Measurements from ENCODE around the gene SRGAP1. TPM values are rescaled to one million over a fixed set of nuclear protein-coding genes. Genes with fewer than 3 reads are reported as not detected.
"Not testable (repeated sequence)": the region's sequence is repeated elsewhere in the genome, so short reads cannot be mapped to it uniquely, and the experiment has no call there.

SRGAP1 gene
- total RNA-seq, 2 donors from 2014 or later, result 0.06 to 0.29 TPM

DNA sequence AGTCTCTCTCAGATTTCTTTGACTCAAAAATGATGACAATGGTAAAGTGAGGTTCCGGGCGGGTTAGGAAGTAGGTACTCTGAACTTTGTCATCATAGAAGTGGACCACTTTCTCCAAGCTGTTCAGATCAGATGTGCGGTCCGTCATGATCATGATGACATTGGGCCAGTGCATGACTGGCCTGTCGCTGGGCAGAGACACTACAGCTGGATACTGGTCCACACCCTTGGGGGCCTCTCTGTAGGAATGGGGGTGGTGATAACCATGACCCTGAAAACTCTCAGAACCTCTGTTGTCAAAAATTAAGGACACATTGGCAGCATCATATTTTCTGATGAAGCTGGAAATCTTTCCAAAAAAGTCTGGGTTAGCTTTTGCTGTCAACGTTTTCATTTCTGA is 349.4 kb downstream of the SRGAP1 start:
- Mint-ChIP-seq H3K9me3 (no peaks in the 10 kb centered on the region), H3K4me1 (no peaks in the 10 kb centered on the region), H3K36me3 (ENCODE audit: low read depth) (peaks cover 40% of the 10 kb centered on the region), H3K4me3 (no peak overlapping the region), H3K27me3 (no peaks in the 10 kb centered on the region), H3K27ac (peak overlapping the region; percentile 30)
- no peak for ATAC-seq (replicated peaks)

DNA sequence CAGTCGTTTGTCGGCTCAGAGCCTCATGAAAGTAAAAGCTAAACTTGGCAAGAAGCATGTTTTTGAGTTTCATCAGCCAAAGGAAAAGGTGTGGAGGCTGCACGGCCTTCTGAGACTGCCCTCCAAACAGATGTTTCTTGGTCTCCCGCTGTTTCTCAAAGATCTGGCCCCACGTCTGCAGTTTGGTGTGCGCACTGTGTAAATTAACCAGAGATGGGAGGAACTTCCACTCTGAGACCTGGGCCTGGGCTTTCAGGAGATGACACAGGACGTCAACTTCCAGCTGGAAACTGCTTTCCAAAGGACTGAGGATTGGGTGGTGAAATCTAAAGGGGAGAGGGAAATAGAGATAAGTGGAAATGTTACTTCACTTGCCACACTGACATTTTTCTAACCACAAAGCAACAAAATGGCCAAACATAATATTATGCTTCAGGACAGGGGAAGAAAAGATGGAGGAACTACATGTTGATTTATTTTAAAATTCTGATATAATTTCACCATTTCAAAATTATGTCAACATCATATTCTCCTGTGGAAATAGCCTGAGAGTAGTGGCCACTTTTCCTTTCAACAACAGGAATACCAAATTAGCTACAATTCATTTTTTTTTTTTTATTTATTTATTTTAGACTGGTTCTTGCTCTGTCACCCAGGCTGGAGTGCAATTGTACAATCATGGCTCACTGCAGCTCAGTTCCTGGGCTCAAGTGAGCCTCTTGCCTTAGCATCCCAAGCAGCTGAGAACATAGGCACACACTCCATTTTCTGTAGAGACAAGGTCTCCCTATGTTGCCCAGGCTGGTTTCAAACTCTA is 350.0 kb downstream of the SRGAP1 start:
- H3K27me3 Mint-ChIP-seq, result no peaks in the 10 kb centered on the region
- H3K27ac Mint-ChIP-seq, result no peak overlapping the region
- no peaks in the 10 kb centered on the region for H3K9me3 Mint-ChIP-seq
- no peak for ATAC-seq (replicated peaks)
- no peak overlapping the region for H3K4me3 Mint-ChIP-seq
- H3K36me3 Mint-ChIP-seq (ENCODE audit: low read depth), result peaks cover 40% of the 10 kb centered on the region
- H3K4me1 Mint-ChIP-seq, result no peaks in the 10 kb centered on the region

DNA sequence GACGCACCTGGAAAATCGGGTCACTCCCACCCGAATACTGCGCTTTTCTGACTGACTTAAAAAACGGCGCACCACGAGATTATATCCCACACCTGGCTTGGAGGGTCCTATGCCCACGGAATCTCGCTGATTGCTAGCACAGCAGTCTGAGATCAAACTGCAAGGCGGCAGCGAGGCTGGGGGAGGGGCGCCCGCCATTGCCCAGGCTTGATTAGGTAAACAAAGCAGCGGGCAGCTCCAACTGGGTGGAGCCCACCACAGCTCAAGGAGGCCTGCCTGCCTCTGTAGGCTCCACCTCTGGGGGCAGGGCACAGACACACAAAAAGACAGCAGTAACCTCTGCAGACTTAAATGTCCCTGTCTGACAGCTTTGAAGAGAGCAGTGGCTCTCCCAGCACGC is 351.3 kb downstream of the SRGAP1 start:
- H3K36me3 Mint-ChIP-seq (ENCODE audit: low read depth), result peaks cover 40% of the 10 kb centered on the region
- H3K27me3 Mint-ChIP-seq; ATAC-seq (replicated peaks); H3K4me1 Mint-ChIP-seq; H3K9me3 Mint-ChIP-seq; H3K27ac Mint-ChIP-seq; H3K4me3 Mint-ChIP-seq: not testable (repeated sequence)

DNA sequence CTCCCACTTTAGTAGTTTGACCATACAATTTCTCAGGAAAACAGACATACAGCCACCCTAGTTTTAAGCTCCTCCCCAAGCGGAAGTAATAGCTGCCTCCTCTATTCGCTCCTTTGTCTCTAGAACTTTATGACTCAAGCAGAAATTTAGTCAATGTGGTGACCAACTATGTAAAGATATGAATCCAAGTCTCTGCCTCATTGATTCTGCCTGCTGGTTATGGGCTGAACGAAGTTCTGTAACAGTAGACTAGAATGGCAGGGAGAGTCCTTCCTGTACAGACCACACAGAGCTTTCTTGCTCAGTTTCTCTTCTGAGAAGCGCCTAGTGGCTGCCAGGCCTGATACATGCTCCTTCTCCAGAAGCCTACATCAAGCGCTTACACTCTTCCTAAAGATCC is 358.5 kb downstream of the SRGAP1 start:
- peaks cover 26% of the 10 kb centered on the region for H3K36me3 Mint-ChIP-seq (ENCODE audit: low read depth)
- no peaks in the 10 kb centered on the region for H3K9me3 Mint-ChIP-seq
- H3K27ac Mint-ChIP-seq, result no peak overlapping the region
- H3K4me1 Mint-ChIP-seq, result no peaks in the 10 kb centered on the region
- ATAC-seq (replicated peaks), result peak; percentile 63
- H3K4me3 Mint-ChIP-seq, result no peak overlapping the region
- no peaks in the 10 kb centered on the region for H3K27me3 Mint-ChIP-seq

DNA sequence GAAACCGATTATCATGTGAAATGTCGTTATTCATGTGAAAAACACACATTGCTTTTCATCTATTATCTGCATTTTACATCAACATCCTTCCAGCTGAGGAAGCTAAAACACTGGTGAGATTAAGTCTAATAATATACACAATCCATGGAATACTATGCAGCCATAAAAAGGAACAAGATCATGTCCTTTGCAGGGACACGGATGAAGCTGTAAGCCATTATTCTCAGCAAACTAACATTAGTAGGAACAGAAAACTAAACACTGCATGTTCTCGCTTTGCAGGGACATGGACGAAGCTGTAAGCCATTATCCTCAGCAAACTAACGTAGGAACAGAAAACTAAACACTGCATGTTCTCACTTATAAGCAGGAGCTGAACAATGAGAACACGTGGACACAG is 359.3 kb downstream of the SRGAP1 start:
- no peak for ATAC-seq (replicated peaks)
- peaks cover 26% of the 10 kb centered on the region for H3K36me3 Mint-ChIP-seq (ENCODE audit: low read depth)
- H3K9me3 Mint-ChIP-seq, result no peaks in the 10 kb centered on the region
- no peaks in the 10 kb centered on the region for H3K4me1 Mint-ChIP-seq
- H3K27me3 Mint-ChIP-seq, result no peaks in the 10 kb centered on the region
- no peak overlapping the region for H3K4me3 Mint-ChIP-seq
- no peak overlapping the region for H3K27ac Mint-ChIP-seq

DNA sequence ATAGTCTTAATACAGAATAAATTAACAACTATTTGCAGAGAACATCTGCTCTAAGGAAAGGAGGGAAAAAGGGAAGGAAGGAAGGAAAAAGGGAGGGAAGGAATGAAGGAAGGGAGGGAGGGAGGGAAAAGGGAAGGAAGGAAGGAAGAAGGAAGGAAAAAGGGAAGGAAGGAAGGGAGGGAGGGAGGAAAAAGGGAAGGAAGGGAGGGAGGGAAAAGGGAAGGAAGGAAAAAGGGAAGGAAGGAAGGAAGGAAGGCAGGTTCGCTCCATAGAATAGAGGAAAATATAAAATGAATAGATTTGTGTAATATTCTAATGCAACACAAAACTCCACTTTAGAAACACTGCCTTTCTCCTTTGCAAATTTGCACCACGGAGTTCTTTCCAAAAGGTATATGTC is 361.0 kb downstream of the SRGAP1 start:
- no peak overlapping the region for H3K27ac Mint-ChIP-seq
- no peaks in the 10 kb centered on the region for H3K9me3 Mint-ChIP-seq
- ATAC-seq (replicated peaks), result no peak
- no peaks in the 10 kb centered on the region for H3K4me1 Mint-ChIP-seq
- H3K27me3 Mint-ChIP-seq, result no peaks in the 10 kb centered on the region
- H3K4me3 Mint-ChIP-seq, result no peak overlapping the region
- H3K36me3 Mint-ChIP-seq (ENCODE audit: low read depth), result peaks cover 37% of the 10 kb centered on the region

DNA sequence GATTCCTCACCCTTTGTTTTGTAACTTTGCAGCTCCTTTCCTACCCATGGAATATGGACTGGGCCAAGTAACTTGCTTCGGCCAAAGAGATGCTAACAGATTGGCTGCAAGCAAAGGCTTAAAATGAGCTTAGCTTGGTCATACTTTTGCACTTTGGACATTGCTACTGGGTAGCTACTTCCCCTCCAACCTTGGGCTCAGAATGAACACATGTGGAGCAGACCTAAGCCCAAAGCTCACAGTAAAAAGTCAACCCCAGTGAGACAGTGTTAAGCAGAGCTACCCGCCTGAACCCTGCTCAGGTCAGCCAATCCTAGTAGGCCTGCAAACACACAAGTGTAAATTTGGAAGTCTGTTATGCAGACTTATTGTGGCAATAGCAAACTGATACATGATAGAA is 363.0 kb downstream of the SRGAP1 start:
- H3K27ac Mint-ChIP-seq, result no peak overlapping the region
- H3K27me3 Mint-ChIP-seq, result no peaks in the 10 kb centered on the region
- H3K4me1 Mint-ChIP-seq, result no peaks in the 10 kb centered on the region
- H3K4me3 Mint-ChIP-seq, result no peak overlapping the region
- H3K36me3 Mint-ChIP-seq (ENCODE audit: low read depth), result peaks cover 44% of the 10 kb centered on the region
- no peaks in the 10 kb centered on the region for H3K9me3 Mint-ChIP-seq
- no peak for ATAC-seq (replicated peaks)

Other genes with a start within 250 kb of the SRGAP1 start
- 1 to 10 TPM in 1 of 2 donors, under 1 TPM in 1; 0.50 to 1.1 TPM for gene DPY19L2, start 176.2 kb upstream of the SRGAP1 start, total RNA-seq
- 10 to 100 TPM in 1 of 2 donors, 1 to 10 TPM in 1; 9.0 to 18.1 TPM for gene RXYLT1, start 64.8 kb upstream of the SRGAP1 start, total RNA-seq